SK-N-SH (cell line): ENCODE results near the gene CDH23. TPM values are rescaled to one million over a fixed set of nuclear protein-coding genes. Genes with fewer than 3 reads are reported as not detected.

ENCODE experiments used
- CTCF ChIA-PET: fragments of 300-600, 350-600 bp; formaldehyde crosslinking; extraction: SDS; loops from one replicate; lab custom pipeline; 2021; lab: Yijun Ruan, JAX
- POLR2A ChIA-PET: fragments of 350-600 bp; sonication (Branson Sonifier 250); formaldehyde crosslinking; extraction: SDS; loops from one replicate; lab custom pipeline; 2020; ENCODE audit warnings: antibody characterized with exemption, inconsistent platforms; lab: Yijun Ruan, JAX
- DNase-seq: peaks from one replicate; pipeline ENCODE4 v3.0.0; 2012
- H2AFZ ChIP-seq: fragments of 200-600 bp; sonication (generic); 2 replicates; pipeline ENCODE4 v1.8.1; 2016; ENCODE audit warnings: antibody characterized with exemption, mild to moderate bottlenecking, low read depth
- H3F3A ChIP-seq: fragments of 200-600 bp; sonication (generic); replicated peaks from 2 replicates; pipeline ENCODE3; 2016; ENCODE audit warnings: antibody characterized with exemption, mild to moderate bottlenecking; ENCODE audit not compliant: insufficient read depth
- H3K27ac ChIP-seq, 2 experiments: fragments of 200-500 bp in 1 of 2; fragments of 200-600 bp in 1 of 2; sonication (Bioruptor generic) in 1 of 2; sonication (generic), shearing (Covaris generic) in 1 of 2; 2 replicates each; pipeline versions ENCODE4 v1.5.1 to v1.6.1; 2014 to 2016; ENCODE audit warnings: low read depth in 2 of 2, inconsistent platforms in 1 of 2, low read length in 1 of 2, mild to moderate bottlenecking in 1 of 2, mixed read lengths in 1 of 2
- H3K27me3 ChIP-seq: fragments of 200-600 bp; sonication (generic), shearing (Covaris generic); 2 replicates; pipeline ENCODE4 v1.6.1; 2016; ENCODE audit warnings: mixed run types; ENCODE audit not compliant: insufficient read depth
- H3K36me3 ChIP-seq, 2 experiments: fragments of 200-500 bp in 1 of 2; fragments of 200-600 bp in 1 of 2; sonication (Bioruptor generic) in 1 of 2; sonication (generic) in 1 of 2; replicated peaks in 1 of 2; 2 replicates each; pipeline versions ENCODE3 to v1.5.1; 2014 to 2016; ENCODE audit warnings: low read length in 1 of 2, mild to moderate bottlenecking in 1 of 2; ENCODE audit not compliant: insufficient read depth in 2 of 2, control insufficient read depth in 1 of 2
- H3K4me1 ChIP-seq, 2 experiments: fragments of 200-500 bp in 1 of 2; fragments of 200-600 bp in 1 of 2; sonication (Bioruptor generic) in 1 of 2; sonication (generic), shearing (Covaris generic) in 1 of 2; 2 replicates each; pipeline versions ENCODE4 v1.5.1 to v1.6.1; 2014 to 2016; ENCODE audit warnings: low read depth in 1 of 2, low read length in 1 of 2, mixed run types in 1 of 2; ENCODE audit not compliant: insufficient read depth in 2 of 2, control insufficient read depth in 1 of 2
- H3K4me2 ChIP-seq: fragments of 200-600 bp; sonication (generic), shearing (Covaris generic); 2 replicates; pipeline ENCODE4 v1.6.1; 2017; ENCODE audit warnings: mixed run types
- H3K4me3 ChIP-seq, 2 experiments: fragments of 200-500 bp in 1 of 2; fragments of 200-600 bp in 1 of 2; sonication (Bioruptor generic) in 1 of 2; sonication (generic), shearing (Covaris generic) in 1 of 2; 2 replicates each; pipeline versions ENCODE4 v1.5.1 to v1.8.1; 2014 to 2016; ENCODE audit warnings: low read depth in 2 of 2, inconsistent platforms in 1 of 2, low read length in 1 of 2, mild to moderate bottlenecking in 1 of 2, mixed read lengths in 1 of 2, moderate library complexity in 1 of 2
- H3K79me2 ChIP-seq: fragments of 200-600 bp; sonication (generic); 2 replicates; pipeline ENCODE4 v1.8.1; 2017; ENCODE audit warnings: mild to moderate bottlenecking; ENCODE audit not compliant: insufficient read depth
- H3K9ac ChIP-seq: fragments of 200-600 bp; sonication (generic); 2 replicates; pipeline ENCODE4 v1.6.1; 2017; ENCODE audit warnings: mixed run types
- H3K9me2 ChIP-seq: fragments of 200-600 bp; sonication (generic); 2 replicates; pipeline ENCODE4 v1.6.1; 2017; ENCODE audit warnings: mixed run types
- H3K9me3 ChIP-seq: fragments of 200-600 bp; sonication (generic); 2 replicates; pipeline ENCODE4 v1.6.1; 2017; ENCODE audit warnings: mixed run types, mild to moderate bottlenecking, moderate library complexity
- H4K20me1 ChIP-seq: fragments of 200-600 bp; sonication (generic); 2 replicates; pipeline ENCODE4 v1.6.1; 2017; ENCODE audit warnings: mild to moderate bottlenecking, mixed run types; ENCODE audit not compliant: insufficient read depth
- CTCF ChIP-seq: fragments of 200-600 bp; sonication (generic); IDR thresholded peaks from 2 replicates; pipeline ENCODE4 v1.6.1; 2017; ENCODE audit warnings: antibody characterized with exemption, mild to moderate bottlenecking, moderate library complexity
- EP300 ChIP-seq, 2 experiments: IDR thresholded peaks; 2 replicates each; pipeline versions ENCODE4 v1.4.0 to v1.6.1; 2012; ENCODE audit warnings: borderline replicate concordance in 1 of 2, low read depth in 1 of 2, low read length in 1 of 2
- EZH2phosphoT487 ChIP-seq: fragments of 200-600 bp; sonication (generic); IDR thresholded peaks from 2 replicates; pipeline ENCODE4 v1.6.1; 2017; ENCODE audit warnings: low read depth, mixed run types, mild to moderate bottlenecking, antibody characterized with exemption, moderate library complexity, borderline replicate concordance
- FOSL2 ChIP-seq: IDR thresholded peaks from 2 replicates; pipeline ENCODE4 v1.4.0; 2012; ENCODE audit warnings: low read depth, mild to moderate bottlenecking, moderate library complexity, borderline replicate concordance
- FOXJ3 ChIP-seq: sonication (generic); formaldehyde crosslinking; IDR thresholded peaks from 2 replicates; pipeline ENCODE4 v1.5.1; 2020; ENCODE audit warnings: mild to moderate bottlenecking, missing genetic modification reagents
- GABPA ChIP-seq: IDR thresholded peaks from 2 replicates; pipeline ENCODE4 v1.4.0; 2012; ENCODE audit warnings: low read depth, mild to moderate bottlenecking
- MEF2A ChIP-seq: IDR thresholded peaks from 2 replicates; pipeline ENCODE4 v1.4.0; 2012; ENCODE audit warnings: low read depth, borderline replicate concordance
- MXI1 ChIP-seq: IDR thresholded peaks from 2 replicates; pipeline ENCODE4 v1.6.1; 2012; ENCODE audit warnings: mild to moderate bottlenecking, low read depth, low read length, improper control_type of control experiment
- NFIC ChIP-seq: IDR thresholded peaks from 2 replicates; pipeline ENCODE4 v1.4.0; 2012; ENCODE audit warnings: borderline replicate concordance
- NRF1 ChIP-seq: IDR thresholded peaks from 2 replicates; pipeline ENCODE4 v1.6.1; 2012; ENCODE audit warnings: low read depth, mild to moderate bottlenecking, low read length
- POLR2AphosphoS5 ChIP-seq: IDR thresholded peaks from 2 replicates; pipeline ENCODE4 v1.6.1; 2012; ENCODE audit warnings: low read depth, low read length
- RAD21 ChIP-seq: IDR thresholded peaks from 2 replicates; pipeline ENCODE4 v1.6.1; 2012; ENCODE audit warnings: mild to moderate bottlenecking, low read length
- RCOR1 ChIP-seq: fragments of 150-350 bp; IDR thresholded peaks from 2 replicates; pipeline ENCODE4 v1.6.1; 2017; ENCODE audit warnings: antibody characterized with exemption, low read length
- REST ChIP-seq: IDR thresholded peaks from 2 replicates; pipeline ENCODE4 v1.6.1; 2012; ENCODE audit warnings: mild to moderate bottlenecking, low read depth, low read length, moderate library complexity
- RFX5 ChIP-seq: IDR thresholded peaks from 2 replicates; pipeline ENCODE4 v1.6.1; 2012; ENCODE audit warnings: mild to moderate bottlenecking, improper control_type of control experiment, low read length
- RXRA ChIP-seq: IDR thresholded peaks from 2 replicates; pipeline ENCODE4 v1.4.0; 2012; ENCODE audit warnings: low read depth, mild to moderate bottlenecking, borderline replicate concordance
- TAF1 ChIP-seq: IDR thresholded peaks from 2 replicates; pipeline ENCODE4 v1.6.1; 2012; ENCODE audit warnings: low read depth, mild to moderate bottlenecking, low read length, moderate library complexity, borderline replicate concordance
- TCF12 ChIP-seq: IDR thresholded peaks from 2 replicates; pipeline ENCODE4 v1.4.0; 2012
- USF1 ChIP-seq: IDR thresholded peaks from 2 replicates; pipeline ENCODE4 v1.4.0; 2012; ENCODE audit warnings: low read depth, borderline replicate concordance
- ZBTB33 ChIP-seq: IDR thresholded peaks from 2 replicates; pipeline ENCODE4 v1.4.0; 2012; ENCODE audit warnings: low read depth, borderline replicate concordance
- WGBS: methylation state at CpG from one replicate; pipeline ENCODE4 v1.1.6; 2017; ENCODE audit warnings: low lambda C conversion rate; 5-methylcytosine and 5-hydroxymethylcytosine counted together
- polyA plus RNA-seq, 3 experiments: library from polyadenylated mRNA; depleted of rRNA; stranded (reverse); fragments of >200 nt; gene quantifications; 2 replicates each; pipeline ENCODE4 v1.2.3, GENCODE V29; 2012

The CDH23 gene
- polyA plus RNA-seq, 1 of the 3 experiments (the other 2 are of a cell fraction): 0.03 TPM

GRCh38 chr10:71487726-71488125 is 91.0 kb downstream of the CDH23 start:
- Histone ChIP-seq H3K9me3 (0 out of 2 replicates have a peak, but pooled peaks cover 5% of the 10 kb centered on the region), H3F3A (no peaks in the 10 kb centered on the region), H4K20me1 (no peaks in the 10 kb centered on the region), H3K4me2 (no peak overlapping the region), H3K27ac (no peak overlapping the region), H3K79me2 (no peaks in the 10 kb centered on the region), H2AFZ (no peak overlapping the region), H3K27me3 (no peaks in the 10 kb centered on the region; the same call in none of the 2 replicates), H3K9me2 (no peaks in the 10 kb centered on the region), H3K36me3 (no peaks in the 10 kb centered on the region), H3K4me1 (no peaks in the 10 kb centered on the region), H3K9ac (no peak overlapping the region), H3K4me3 (no peak overlapping the region)
- ChIA-PET CTCF (interaction anchor here (1.4 to 5.2 kb wide), 2 partner anchors 82 to 103 kb away, joined by 4 to 30 read pairs; no protein-coding TSS in a partner anchor), POLR2A (no interaction called here)
- 64% methylated on average over 1 of the region's 1 CpG for WGBS
- no peak for DNase-seq
- TF ChIP-seq REST (no peak), MXI1 (no peak), GABPA (no peak), RFX5 (no peak), RAD21 (no peak), POLR2AphosphoS5 (no peak), EZH2phosphoT487 (no peak), RCOR1 (no peak), MEF2A (no peak), EP300 (IDR thresholded peaks at IDR 0.05; ENCODE audit: borderline replicate concordance in 1 of 2, low read depth in 1 of 2, low read length in 1 of 2) (no peak), RXRA (no peak), TAF1 (no peak), FOXJ3 (no peak), NFIC (no peak), USF1 (no peak), ZBTB33 (no peak), TCF12 (no peak), CTCF (no peak), NRF1 (no peak), FOSL2 (no peak)
